Nucleus accumbens (tissue), 56 donors: ENCODE measurements around the gene BSN.

Source experiments
- DNase-seq, 56 donors: peaks; one replicate each; lab custom pipeline; 2025; lab: John Stamatoyannopoulos, UW

Gene BSN

GRCh38 chr3:49650177-49650576 lies 95.9 kb downstream of the BSN start:
- no peak for DNase-seq

- DNase-seq: no peak
Observed at GRCh38 chr3:49650637-49651036, 96.4 kb downstream of the BSN start.

GRCh38 chr3:49652218-49652902 lies 98.1 kb downstream of the BSN start:
- DNase-seq: no peak

GRCh38 chr3:49652903-49653415 lies 98.7 kb downstream of the BSN start:
- no peak for DNase-seq

GRCh38 chr3:49653621-49654020 lies 99.3 kb downstream of the BSN start:
- no peak for DNase-seq

GRCh38 chr3:49654176-49654825 lies 100.0 kb downstream of the BSN start:
- no peak for DNase-seq

- no peak for DNase-seq
Observed at GRCh38 chr3:49654955-49655556, 100.8 kb downstream of the BSN start.

- no peak for DNase-seq
Observed at GRCh38 chr3:49655731-49656285, 101.5 kb downstream of the BSN start.

- no peak for DNase-seq
Observed at GRCh38 chr3:49656541-49657112, 102.3 kb downstream of the BSN start.

GRCh38 chr3:49657208-49657915 lies 103.1 kb downstream of the BSN start:
- DNase-seq: no peak

- DNase-seq: no peak
Observed at GRCh38 chr3:49658711-49659110, 104.4 kb downstream of the BSN start.

- no peak for DNase-seq
Observed at GRCh38 chr3:49659756-49660155, 105.5 kb downstream of the BSN start.

GRCh38 chr3:49661281-49661680 lies 107.0 kb downstream of the BSN start:
- no peak for DNase-seq

GRCh38 chr3:49662021-49662420 lies 107.7 kb downstream of the BSN start:
- DNase-seq: no peak

- DNase-seq: no peak
Observed at GRCh38 chr3:49662720-49663413, 108.6 kb downstream of the BSN start.

GRCh38 chr3:49663831-49664230 lies 109.6 kb downstream of the BSN start:
- no peak for DNase-seq

- DNase-seq: no peak
Observed at GRCh38 chr3:49664300-49664699, 110.0 kb downstream of the BSN start.

GRCh38 chr3:49665822-49666519 lies 111.7 kb downstream of the BSN start:
- DNase-seq: no peak

- no peak for DNase-seq
Observed at GRCh38 chr3:49666592-49666991, 112.3 kb downstream of the BSN start.
